T-helper 9 cell (primary cell): Measurements from ENCODE around the gene PPIC.
"Not testable (repeated sequence)": the region's sequence is repeated elsewhere in the genome, so short reads cannot be mapped to it uniquely, and the experiment has no call there.

Experiments used
- DNase-seq: peaks from one replicate; pipeline ENCODE4 v3.0.0-alpha.2; 2020

Gene PPIC

DNA sequence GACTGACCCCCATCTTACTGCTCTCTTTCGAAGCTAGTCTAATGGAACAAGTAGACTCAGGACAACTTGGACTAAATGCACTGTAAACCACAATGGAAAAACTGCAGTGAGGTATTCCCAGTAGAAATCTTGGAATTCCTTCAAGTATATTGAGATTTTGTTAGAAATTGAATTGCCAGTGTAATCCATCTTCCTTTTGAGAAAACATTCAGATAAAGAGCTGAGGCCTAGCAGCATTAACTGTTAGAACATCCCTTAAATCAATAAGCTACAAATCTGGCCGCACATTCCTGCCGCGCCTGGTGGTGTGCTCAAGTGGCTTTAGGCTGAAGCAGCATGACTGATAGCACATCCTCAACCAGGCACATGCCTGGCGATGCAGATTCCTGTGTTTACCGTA, 29.3 kb downstream of the PPIC start:
- no peak for DNase-seq

DNA sequence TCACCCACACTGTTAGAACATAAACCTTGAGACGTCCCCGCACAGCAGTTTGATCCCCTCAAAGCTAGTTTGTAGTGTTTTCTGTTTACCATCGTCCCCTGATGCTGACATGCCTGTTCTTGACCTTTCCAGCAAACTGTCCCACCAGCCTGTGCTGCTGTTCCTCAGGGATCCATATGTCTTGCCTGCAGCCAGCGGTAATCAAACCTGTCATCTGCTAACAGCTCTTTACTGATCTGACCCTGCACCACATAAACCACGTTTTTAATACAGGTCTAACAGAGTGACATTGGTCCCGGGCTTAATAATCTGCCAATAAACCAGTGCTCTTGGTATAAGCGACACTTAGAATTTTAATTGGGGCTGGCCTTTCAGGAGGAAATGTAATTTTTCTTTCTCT, 34.7 kb downstream of the PPIC start:
- DNase-seq, result no peak

DNA sequence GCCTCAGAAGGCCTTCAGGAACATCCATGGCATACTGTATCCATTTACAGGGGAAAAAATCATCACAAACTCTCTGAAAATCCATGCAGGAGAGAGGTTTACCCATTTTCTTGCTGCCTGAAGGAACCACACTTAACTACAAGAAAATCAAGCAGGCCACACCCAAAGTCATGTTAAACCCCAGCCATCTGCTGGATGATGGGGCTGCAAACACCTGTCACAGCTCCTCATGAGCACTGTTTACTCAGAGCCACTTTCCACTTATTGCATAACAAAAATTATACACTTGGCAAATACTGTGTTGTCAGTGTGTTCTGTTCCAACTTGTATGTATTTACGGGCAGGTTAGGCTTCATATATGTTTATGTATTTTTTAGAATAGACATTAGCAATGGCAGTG, 35.8 kb downstream of the PPIC start:
- DNase-seq, result no peak

DNA sequence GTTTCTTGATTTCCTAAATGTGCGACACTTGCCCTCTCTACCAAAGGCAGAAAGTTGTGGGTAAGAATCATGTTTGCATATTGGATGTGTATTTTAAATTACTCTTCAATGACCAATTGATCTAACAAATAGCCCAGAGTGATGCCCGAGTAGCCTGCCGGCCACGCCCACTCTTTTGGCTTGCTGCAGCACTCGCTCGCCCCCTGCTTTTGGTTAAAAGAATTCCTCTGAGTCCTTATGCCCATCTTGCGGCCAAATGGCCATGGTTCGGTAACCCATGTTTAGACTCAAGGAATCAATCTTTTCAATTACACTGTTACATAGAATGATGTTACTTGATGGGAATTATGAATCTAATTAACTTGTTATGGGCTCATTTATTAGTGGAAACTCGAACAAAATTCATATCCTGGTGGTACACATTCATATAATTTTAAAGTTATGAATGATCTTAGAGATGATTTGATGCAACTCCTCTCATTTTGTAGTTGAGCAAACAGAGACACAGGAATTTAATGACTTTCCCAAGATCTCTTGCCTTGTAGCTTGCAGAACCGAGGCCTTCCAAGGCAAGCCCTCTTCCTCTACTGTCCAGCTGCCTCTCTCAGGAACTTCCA, 36.5 kb downstream of the PPIC start:
- no peak for DNase-seq

DNA sequence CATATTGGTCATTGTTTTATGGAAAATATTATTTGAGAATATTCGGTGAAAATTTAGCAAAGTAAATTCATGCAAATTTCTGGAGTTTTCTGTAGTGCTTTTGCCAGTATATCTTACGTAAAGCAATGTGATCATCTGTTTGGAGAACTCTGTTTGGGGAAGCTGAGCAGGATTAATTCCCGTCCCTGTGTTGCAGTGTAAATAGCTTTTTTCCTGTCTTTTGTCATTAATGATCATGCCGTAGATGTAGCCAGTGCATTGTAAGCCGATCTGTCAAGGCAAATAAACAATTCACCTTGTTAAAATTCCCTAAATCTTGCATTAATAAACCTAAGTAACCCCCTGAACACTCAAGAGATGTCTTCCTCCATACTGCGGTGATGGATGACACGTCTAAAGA, 39.2 kb downstream of the PPIC start:
- DNase-seq, result no peak

DNA sequence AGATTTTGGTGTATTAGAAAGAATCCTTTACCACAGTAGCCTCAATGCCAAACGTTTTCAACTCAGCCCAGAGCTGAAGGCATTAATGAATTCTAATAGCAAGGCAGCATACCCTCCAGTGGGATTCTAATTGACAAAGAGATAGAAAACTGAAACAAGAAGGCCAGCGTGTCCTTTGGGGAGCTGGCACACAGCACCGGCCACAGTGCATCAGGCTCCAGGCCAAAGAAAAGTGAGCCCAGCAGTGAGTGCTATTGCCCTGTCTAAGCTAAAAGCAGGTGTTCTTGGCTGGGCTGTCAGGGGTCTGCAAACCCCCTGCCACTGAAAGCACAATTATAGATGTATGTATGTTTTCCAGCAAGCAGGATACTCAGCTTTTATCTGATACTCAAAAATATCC, 40.4 kb downstream of the PPIC start:
- DNase-seq, result no peak

DNA sequence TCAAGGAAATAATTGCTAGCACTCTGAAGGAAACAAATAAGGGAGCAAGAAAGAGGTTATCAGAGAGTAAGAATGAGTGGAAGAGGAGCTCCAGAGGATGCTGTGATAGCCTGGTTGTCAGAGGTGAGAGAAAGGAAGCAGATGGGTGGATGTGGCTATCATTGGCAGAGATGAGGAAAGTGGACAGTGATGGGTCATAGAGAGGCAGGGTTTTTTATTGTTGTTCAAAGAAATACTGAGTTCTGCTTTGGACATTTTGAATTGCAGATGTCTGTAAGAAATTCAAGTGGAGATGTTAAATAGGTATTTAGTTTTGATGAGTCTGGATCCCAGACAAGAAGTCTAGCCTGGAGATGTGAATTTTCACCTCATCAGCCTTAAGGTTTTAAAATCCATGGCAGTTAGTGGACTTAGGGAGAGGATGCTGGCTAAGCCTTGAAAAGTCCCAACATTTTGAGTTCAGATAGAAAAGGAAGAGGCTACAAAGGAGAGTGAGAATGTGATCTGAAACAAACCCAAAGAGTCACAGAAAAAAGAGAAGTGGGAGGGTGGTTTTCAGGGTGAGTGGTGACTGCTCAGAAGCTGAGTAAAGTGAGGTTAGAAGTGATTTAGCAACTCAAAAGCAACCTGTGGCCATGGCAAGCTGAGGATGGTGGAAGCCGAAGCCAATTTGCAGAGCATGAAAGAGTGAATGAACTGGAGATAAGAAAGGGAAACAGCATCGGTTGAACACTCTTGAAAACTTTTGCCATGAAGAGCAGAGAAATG, 50.4 kb downstream of the PPIC start:
- no peak for DNase-seq

DNA sequence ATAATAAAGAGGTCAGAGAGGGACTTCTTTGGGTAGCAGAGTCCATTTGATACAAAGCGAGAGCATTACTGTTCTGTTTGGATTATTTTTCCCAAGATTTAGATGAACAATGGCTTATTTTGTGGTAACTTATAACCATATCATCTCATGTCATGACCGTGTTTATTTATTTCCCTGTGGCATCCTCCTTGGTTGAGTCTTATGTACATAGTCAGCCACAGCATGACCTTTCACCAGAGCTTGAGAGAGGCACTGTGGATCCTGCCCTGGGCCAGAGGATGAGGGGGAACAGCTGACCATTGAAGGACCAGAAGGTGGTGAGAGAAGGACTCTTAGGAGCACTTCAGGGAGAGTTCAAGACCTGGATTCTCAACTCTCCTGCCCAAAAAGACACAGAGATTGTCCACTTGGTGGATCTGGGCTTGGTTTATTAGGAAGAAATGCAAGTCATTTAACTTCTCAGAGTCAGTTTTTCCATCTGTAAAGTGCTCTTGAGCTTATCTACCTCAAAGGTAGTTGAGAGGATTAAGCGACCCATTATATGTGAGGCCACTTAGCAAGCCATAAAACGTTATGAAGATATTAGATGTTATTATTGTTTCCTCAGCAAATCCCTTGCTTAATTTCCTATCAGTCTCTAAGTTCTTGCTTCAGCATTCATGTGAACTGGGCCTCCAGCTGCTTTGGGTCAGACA, 51.4 kb downstream of the PPIC start:
- DNase-seq, result no peak

DNA sequence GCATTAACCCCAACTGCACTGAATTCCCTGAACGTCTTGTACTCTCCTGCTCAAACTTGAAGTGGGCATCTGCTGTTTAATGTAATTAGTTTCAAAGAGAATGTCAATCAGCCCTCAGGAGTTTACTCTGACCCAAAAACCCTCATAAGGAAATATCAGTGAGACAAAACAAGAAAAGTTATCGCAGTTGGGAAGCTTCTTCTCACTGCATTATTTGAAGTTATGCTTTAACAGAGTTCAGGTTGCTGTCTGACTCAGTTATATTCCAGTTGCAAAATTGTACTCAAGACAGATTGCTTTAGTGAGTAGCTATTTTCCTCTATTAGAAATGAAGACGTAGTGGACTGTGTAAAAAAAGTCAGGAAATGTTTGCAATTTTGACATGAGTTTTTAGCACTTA, 52.1 kb downstream of the PPIC start:
- DNase-seq, result no peak

DNA sequence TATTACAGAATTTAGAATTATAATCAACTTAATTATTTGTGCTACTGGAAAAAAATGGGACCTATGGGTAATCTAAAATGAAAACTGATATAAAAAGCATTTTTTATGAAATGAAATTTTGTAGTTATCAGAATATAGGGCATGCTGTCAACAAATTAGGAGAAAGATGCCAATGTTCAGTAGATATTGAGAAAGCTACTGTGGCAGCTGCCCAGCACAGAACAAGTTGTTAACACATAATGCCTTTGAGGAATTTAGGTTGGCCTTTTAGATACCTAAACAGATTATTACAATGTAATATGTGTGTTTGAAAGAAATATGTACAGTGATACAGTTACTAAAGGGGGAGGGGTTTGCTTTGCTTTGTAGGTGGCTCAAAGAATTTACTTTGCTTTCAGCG, 54.1 kb downstream of the PPIC start:
- no peak for DNase-seq

DNA sequence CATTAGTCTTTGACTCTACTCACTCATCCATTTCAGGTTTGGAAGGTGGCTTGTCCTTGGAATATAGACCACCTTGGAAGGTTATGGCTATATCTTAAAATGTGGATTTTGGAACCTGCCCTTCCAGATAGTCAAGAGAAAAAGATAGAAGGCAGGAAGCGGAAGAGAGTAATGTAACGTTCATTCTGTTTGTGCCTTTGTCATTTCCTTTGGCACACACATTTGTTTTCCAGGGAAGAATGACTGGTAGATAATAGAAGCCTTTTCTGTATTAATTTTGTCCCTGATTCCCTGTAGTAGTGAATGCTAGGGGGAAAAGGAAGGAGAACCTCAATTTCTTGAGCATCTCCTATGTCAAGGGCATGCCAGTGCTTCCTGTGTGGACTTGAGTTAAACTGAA, 54.7 kb downstream of the PPIC start:
- no peak for DNase-seq

DNA sequence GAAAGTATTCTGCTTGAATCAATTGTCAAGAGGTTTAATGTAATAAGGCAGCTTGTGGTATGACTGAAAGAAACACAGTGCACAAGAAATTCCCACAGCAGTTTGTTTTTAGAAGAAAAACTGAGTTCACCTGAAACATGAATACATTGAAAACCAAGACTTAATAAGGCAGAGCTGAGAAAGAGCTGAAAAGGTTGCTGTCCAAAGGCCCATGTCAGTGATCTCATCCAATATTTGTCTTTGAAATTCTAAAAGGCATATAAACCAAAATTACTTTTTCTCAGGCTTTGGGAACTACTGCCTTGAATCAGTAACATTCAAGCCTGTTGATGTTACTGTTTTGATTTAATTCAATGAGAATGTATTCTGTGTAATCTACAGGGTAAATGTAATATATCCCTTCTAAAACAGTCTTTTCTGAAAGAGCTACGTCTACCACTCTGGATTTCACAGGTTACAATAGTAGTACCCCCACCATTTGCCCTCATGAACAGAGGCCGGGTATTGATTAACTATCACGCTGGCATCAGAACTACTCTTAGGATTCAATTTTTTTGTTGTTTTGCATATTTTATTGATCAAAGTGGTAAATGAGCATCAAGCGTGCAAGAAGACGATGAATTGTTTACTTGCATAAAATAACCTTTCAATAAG, 57.8 kb downstream of the PPIC start:
- no peak for DNase-seq

DNA sequence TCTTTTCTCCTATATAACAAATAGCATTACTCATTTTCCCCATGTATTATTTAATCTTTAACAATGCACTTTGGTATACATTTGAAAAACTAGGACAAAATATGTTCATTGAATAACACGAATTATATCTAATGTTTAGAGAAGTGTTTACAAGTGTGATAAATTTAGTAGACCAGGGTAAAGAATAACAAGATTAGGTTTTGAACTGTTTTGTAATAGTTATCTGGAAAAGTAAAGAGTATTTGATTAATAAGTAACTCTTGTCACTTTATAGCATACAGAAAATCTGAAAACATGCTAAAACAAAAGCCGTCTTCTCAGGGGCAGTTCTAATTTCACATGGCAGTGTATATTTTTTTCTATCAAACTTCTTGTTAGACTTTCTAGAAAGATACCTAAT, 58.5 kb downstream of the PPIC start:
- DNase-seq, result no peak

DNA sequence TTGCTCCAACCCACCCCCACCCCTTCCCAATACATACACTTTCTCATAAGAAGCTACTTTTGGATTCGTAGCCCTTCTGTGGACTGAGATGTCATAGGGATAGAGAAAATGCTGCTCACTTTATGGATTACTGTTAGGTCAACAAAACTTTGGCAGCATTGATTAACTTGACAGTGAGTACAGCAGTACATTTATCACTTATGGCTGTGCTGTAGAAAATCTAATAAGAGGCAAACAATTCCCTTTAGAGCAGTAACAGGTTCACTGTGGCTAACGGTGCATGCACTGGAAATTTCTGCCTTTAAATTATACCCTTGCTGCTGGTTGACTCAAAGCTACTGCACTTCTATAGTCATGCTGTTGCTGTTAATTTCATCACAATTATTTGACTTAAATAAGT, 59.2 kb downstream of the PPIC start:
- no peak for DNase-seq

DNA sequence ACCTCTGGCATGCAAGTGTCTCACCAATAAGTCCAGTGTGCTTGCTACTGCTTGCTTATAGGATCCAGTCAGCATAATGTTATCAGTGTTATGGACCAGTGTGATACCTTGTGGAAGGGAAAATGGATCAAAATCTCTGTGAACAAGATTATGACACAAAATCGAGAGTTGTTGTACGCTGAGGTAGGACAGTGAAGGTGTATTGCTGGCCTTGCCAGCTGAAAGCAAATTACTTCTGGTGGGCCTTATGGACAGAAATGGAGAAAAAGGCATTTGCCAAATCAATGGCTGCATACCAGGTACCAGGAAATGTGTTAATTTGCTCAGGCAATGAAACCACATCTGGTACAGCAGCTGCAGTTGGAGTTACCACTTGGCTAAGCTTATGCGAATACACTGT, 62.3 kb downstream of the PPIC start:
- DNase-seq, result not testable (repeated sequence)

DNA sequence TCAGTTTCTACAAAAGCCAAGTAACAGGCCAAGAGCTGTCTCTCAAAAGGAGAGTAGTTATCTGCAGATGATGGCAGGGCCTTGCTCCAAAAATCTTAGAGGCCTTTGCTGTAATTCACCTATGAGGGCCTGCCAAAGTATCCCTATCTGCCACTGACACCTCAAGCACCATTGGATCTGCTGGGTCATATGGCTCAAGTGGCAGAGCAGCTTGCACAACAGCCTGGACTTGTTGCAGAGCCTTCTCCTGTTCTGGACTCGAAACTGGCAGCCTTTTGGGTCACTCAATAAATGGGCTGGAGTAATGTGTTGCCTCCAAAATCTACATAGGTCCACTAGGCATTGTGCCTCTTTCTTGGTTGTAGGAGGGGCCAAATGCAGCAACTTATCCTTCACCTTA, 62.8 kb downstream of the PPIC start:
- DNase-seq, result not testable (repeated sequence)
